Loucy (cell line): Measurements from ENCODE around the gene TAF13.

Experiments
- EZH2phosphoT487 ChIP-seq: fragments of 200-600 bp; IDR thresholded peaks from 2 replicates; pipeline ENCODE4 v1.6.1; 2018; ENCODE audit warnings: antibody characterized with exemption, mild to moderate bottlenecking, moderate library complexity, borderline replicate concordance
- TF ChIP-seq, protein P1 (sequence below): fragments of 200-600 bp; sonication (generic); conservative IDR thresholded peaks from 2 replicates; pipeline ENCODE4 v1.5.1; 2014; ENCODE audit warnings: mild to moderate bottlenecking, antibody characterized with exemption, low read length

DNA sequence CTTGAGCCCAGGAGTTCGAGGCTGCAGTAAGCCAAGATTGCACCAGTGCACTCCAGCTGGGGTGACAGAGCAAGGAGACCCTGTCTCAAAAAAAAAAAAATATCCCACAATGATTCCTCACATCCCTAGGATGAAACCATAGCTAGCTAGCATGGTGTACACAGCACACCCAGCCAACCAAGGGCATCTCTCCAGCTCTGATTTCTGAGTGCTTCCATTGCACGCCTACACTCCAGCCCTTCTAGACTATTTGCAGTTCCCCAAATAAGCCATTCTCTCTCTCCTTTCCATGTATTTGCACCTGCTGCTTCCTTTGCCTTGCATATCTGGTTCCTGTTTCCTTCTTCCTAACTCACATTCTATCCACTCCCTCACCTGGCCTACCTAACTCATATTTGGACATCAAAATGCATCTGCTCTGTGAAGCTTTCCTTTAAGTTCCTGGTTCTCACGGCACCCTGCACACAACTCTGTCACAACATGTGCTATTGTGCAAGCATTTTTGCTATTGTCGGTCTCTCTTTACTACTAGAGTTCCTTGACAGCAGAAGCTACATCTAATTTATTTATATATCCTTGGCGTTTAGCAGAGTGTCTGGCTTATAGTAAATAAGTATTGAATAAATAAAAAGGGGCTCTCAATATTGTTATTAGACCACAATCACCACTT is 35.7 kb upstream of the TAF13 start:
- TF ChIP-seq, protein P1, sequence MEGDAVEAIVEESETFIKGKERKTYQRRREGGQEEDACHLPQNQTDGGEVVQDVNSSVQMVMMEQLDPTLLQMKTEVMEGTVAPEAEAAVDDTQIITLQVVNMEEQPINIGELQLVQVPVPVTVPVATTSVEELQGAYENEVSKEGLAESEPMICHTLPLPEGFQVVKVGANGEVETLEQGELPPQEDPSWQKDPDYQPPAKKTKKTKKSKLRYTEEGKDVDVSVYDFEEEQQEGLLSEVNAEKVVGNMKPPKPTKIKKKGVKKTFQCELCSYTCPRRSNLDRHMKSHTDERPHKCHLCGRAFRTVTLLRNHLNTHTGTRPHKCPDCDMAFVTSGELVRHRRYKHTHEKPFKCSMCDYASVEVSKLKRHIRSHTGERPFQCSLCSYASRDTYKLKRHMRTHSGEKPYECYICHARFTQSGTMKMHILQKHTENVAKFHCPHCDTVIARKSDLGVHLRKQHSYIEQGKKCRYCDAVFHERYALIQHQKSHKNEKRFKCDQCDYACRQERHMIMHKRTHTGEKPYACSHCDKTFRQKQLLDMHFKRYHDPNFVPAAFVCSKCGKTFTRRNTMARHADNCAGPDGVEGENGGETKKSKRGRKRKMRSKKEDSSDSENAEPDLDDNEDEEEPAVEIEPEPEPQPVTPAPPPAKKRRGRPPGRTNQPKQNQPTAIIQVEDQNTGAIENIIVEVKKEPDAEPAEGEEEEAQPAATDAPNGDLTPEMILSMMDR, result no peak
- no peak for TF ChIP-seq EZH2phosphoT487
